ENCODE data around the gene RNF141. TPM values are rescaled to one million over a fixed set of nuclear protein-coding genes. Genes with fewer than 3 reads are reported as not detected.

The RNF141 gene
- total RNA-seq, 1 donor from 2014 or later, result 32.0 TPM

DNA sequence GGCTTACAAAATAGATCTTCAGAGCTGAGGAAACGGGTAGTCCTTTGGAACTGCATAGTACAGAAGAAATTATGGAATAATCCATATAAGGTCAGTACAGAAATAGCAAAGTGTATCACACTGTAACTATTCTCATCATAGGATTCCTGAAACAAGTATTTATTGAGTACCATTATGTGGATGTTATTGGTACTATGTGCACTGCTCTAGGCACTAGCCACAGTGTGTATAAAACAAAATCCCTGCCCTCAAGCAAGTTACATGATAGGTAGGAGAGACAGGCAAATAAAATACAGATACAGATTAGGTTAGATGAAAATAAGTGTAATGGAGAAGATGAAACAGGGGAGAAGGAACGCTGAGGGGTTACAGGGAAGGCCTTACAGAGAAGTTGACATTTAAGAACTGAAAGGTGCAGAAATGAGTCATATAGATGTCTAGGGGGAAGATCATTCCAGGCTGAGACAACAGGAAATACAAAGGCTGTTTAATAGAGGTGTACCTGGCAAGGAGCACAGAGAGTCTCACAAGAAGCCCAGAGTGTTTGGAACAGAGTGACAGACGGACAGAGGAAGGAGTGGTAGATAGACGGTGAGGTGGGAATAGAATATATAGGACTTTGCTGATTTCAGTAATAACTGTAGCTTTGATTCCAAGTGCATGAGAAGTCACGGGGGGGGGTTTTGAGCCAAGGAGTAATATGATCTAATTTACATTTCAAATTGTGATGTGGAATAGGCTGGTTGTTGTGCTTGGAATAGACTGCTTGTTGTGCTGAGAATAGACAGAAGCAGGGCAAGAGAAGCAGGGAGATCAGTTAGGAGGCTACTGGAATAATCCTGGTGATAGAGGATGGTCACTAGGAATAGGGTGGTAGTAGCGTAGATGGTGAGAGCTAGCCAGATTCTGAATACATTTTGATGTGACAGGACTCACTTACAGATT is 13.7 kb downstream of the RNF141 start:
- Mint-ChIP-seq H3K4me3 (ENCODE audit: low read depth) (no peak overlapping the region), H3K36me3 (ENCODE audit: insufficient read depth) (peaks cover 6% of the 10 kb centered on the region), H3K9me3 (ENCODE audit: low read depth) (no peaks in the 10 kb centered on the region), H3K27me3 (no peaks in the 10 kb centered on the region), H3K27ac (no peak overlapping the region), H3K4me1 (ENCODE audit: low read depth) (peaks cover 4% of the 10 kb centered on the region)
- TF ChIP-seq, protein P1, sequence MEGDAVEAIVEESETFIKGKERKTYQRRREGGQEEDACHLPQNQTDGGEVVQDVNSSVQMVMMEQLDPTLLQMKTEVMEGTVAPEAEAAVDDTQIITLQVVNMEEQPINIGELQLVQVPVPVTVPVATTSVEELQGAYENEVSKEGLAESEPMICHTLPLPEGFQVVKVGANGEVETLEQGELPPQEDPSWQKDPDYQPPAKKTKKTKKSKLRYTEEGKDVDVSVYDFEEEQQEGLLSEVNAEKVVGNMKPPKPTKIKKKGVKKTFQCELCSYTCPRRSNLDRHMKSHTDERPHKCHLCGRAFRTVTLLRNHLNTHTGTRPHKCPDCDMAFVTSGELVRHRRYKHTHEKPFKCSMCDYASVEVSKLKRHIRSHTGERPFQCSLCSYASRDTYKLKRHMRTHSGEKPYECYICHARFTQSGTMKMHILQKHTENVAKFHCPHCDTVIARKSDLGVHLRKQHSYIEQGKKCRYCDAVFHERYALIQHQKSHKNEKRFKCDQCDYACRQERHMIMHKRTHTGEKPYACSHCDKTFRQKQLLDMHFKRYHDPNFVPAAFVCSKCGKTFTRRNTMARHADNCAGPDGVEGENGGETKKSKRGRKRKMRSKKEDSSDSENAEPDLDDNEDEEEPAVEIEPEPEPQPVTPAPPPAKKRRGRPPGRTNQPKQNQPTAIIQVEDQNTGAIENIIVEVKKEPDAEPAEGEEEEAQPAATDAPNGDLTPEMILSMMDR (IDR thresholded peaks at IDR 0.05; ENCODE audit: unreplicated experiment), result no peak
- DNase-seq (ENCODE audit: low spot score, unreplicated experiment), result no peak

DNA sequence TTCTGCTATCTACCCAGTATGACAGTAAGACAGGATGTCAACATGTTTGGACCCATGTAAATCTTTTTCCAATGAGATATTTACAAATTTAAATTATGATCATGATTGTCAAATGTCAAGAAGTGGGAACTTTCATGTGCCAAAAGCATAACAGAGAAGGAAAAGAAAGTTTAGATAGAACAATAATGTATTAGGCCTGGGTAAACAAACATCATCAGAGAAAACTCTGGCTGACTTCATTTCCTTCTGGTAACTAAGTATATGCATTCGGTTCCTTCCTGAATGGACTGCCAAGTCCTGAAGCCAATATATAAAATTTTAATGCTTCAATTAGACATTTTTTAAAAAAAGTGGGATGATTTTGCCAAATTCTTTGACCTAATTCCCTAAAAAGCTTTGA is 16.5 kb downstream of the RNF141 start:
- TF ChIP-seq, protein P1 (IDR thresholded peaks at IDR 0.05; ENCODE audit: unreplicated experiment), result no peak
- Mint-ChIP-seq H3K4me1 (ENCODE audit: low read depth) (peaks cover 4% of the 10 kb centered on the region), H3K9me3 (ENCODE audit: low read depth) (no peaks in the 10 kb centered on the region), H3K27ac (no peak overlapping the region), H3K36me3 (ENCODE audit: insufficient read depth) (peaks cover 10% of the 10 kb centered on the region), H3K4me3 (ENCODE audit: low read depth) (no peak overlapping the region), H3K27me3 (no peaks in the 10 kb centered on the region)
- no peak for DNase-seq (ENCODE audit: low spot score, unreplicated experiment)

DNA sequence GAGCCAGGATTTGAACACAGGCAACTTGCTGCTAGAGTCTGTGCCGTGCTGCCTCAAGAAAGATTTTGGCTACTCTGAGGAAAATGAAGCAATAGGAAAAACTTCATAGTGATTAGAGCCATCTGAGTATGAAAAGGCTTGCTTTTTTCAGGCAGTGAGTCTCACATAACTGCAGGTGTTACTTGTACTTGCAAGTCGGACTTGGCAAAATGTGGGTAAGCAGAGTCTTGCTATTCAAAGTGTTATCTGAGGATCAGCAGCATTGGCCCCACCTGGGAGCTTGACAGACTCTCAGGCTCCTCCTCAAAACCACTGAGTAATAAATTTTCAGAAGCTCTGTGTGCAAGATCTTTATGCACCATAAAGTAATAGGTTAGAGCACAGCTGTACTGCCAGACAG is 18.1 kb downstream of the RNF141 start:
- no peak overlapping the region for H3K27ac Mint-ChIP-seq
- TF ChIP-seq, protein P1 (IDR thresholded peaks at IDR 0.05; ENCODE audit: unreplicated experiment), result no peak
- peaks cover 5% of the 10 kb centered on the region for H3K36me3 Mint-ChIP-seq (ENCODE audit: insufficient read depth)
- H3K27me3 Mint-ChIP-seq, result no peaks in the 10 kb centered on the region
- no peaks in the 10 kb centered on the region for H3K4me1 Mint-ChIP-seq (ENCODE audit: low read depth)
- H3K4me3 Mint-ChIP-seq (ENCODE audit: low read depth), result no peak overlapping the region
- no peak for DNase-seq (ENCODE audit: low spot score, unreplicated experiment)
- no peaks in the 10 kb centered on the region for H3K9me3 Mint-ChIP-seq (ENCODE audit: low read depth)

DNA sequence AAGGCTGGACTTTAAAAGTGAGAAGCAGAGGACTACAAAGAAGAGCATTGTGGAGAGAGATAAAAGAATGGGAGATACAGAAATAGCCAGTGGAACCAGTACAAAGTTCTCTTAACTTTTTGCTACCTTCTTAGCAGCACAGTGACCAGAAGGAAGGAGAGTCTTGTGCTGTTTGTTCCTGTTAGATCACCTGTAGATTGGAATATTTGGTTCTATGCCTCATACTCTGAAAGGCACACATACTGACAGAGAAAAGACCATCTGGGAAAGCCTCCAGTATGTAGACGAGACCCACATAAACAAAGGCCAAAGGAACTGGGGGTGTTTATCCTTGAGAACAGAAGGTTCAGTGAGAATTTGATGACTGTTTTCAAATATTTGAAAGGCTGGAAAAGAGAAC is 18.7 kb downstream of the RNF141 start:
- Mint-ChIP-seq H3K36me3 (ENCODE audit: insufficient read depth) (peaks cover 5% of the 10 kb centered on the region), H3K27ac (no peak overlapping the region), H3K27me3 (no peaks in the 10 kb centered on the region), H3K9me3 (ENCODE audit: low read depth) (no peaks in the 10 kb centered on the region), H3K4me1 (ENCODE audit: low read depth) (no peaks in the 10 kb centered on the region), H3K4me3 (ENCODE audit: low read depth) (no peak overlapping the region)
- no peak for DNase-seq (ENCODE audit: low spot score, unreplicated experiment)
- TF ChIP-seq, protein P1 (IDR thresholded peaks at IDR 0.05; ENCODE audit: unreplicated experiment), result no peak

DNA sequence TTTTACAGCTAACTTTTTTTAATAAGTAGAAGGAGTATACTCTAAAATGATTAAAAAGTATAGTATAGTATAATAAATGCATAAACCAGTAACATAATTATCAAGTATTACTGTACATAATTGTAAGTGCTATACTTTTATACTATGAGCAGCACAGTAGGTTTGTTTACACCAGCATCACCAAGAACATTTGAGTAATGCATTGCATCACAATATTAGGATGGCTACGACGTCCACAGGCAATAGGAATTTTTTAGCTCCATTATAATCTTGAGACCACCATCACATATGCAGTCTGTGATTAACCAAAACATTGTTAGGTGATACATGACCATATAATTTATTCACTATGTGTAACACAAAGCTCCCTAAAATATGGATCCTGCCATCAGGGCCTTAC is 20.4 kb downstream of the RNF141 start:
- Mint-ChIP-seq H3K36me3 (ENCODE audit: insufficient read depth) (peaks cover 5% of the 10 kb centered on the region), H3K4me3 (ENCODE audit: low read depth) (no peak overlapping the region), H3K4me1 (ENCODE audit: low read depth) (no peaks in the 10 kb centered on the region), H3K27me3 (no peaks in the 10 kb centered on the region), H3K9me3 (ENCODE audit: low read depth) (no peaks in the 10 kb centered on the region), H3K27ac (no peak overlapping the region)
- no peak for DNase-seq (ENCODE audit: low spot score, unreplicated experiment)
- TF ChIP-seq, protein P1 (IDR thresholded peaks at IDR 0.05; ENCODE audit: unreplicated experiment), result no peak

Data from progenitor cell of endocrine pancreas (in vitro differentiated cells).